K562 (cell line): ENCODE data around the gene ASB14. TPM values are rescaled to one million over a fixed set of nuclear protein-coding genes. Genes with fewer than 3 reads are reported as not detected.

ENCODE experiments used
- ATAC-seq: fragments of 200-7000 bp; cut with Tn5 transposase; 3 replicates; pipeline ENCODE4 v1.9.1; 2020; ENCODE audit warnings: moderate library complexity
- BruUV-seq: library from RNA; stranded (reverse); fragments of 400-500 nt; replicated peaks from 2 replicates; lab custom pipeline; 2021; lab: Mats Ljungman, UMichigan
- CTCF ChIA-PET: fragments of 300-600 bp; formaldehyde crosslinking; extraction: SDS; loops from one replicate; lab custom pipeline; 2021; ENCODE audit warnings: low intra/inter-chr PET ratio; lab: Yijun Ruan, JAX
- POLR2A ChIA-PET: fragments of 300-600, 350-650 bp; sonication (Branson Sonifier 250); formaldehyde crosslinking; extraction: SDS; loops from one replicate; lab custom pipeline; 2021; ENCODE audit warnings: antibody characterized with exemption, inconsistent platforms; lab: Yijun Ruan, JAX
- DNase-seq, 4 experiments: peaks; one replicate each; pipeline versions ENCODE4 v3.0.0 to v3.0.0-alpha.2; 2011 to 2018; ENCODE audit warnings: low spot score in 3 of 4, mixed read lengths in 3 of 4; ENCODE audit errors: extremely low read depth in 1 of 4
- FAIRE-seq: peaks from 2 replicates; lab custom pipeline; 2011; peaks lifted over from hg19 to GRCh38; lab: Jason Lieb, UNC
- H2AFZ ChIP-seq: 2 replicates; pipeline ENCODE4 v1.6.0; 2011; ENCODE audit warnings: low read depth, low read length, control low read depth, inconsistent platforms
- H3K27ac ChIP-seq: fragments of 200-600 bp; 3 replicates; pipeline ENCODE4 v1.8.0; 2011; ENCODE audit warnings: low read depth, mild to moderate bottlenecking, control low read depth, inconsistent platforms, low read length, moderate library complexity, mixed read lengths; ENCODE audit errors: extremely low read depth
- H3K27me3 ChIP-seq, 2 experiments: fragments of 300-600 bp in 1 of 2; 2 replicates in 1 of 2; 3 replicates in 1 of 2; pipeline versions ENCODE4 v1.6.0 to v1.8.0; 2011; ENCODE audit warnings: inconsistent platforms in 2 of 2, low read length in 2 of 2, mild to moderate bottlenecking in 1 of 2, mixed read lengths in 1 of 2, moderate library complexity in 1 of 2; ENCODE audit not compliant: control insufficient read depth in 2 of 2, insufficient read depth in 2 of 2
- H3K36me3 ChIP-seq: fragments of 300-600 bp; 3 replicates; pipeline ENCODE4 v1.8.0; 2011; ENCODE audit warnings: mild to moderate bottlenecking, low read length, inconsistent platforms; ENCODE audit not compliant: control insufficient read depth, insufficient read depth
- H3K4me1 ChIP-seq, 2 experiments: fragments of 200-600 bp in 1 of 2; replicated peaks in 1 of 2; 2 replicates in 1 of 2; 3 replicates in 1 of 2; pipeline versions ENCODE4 v1.5.1 to v1.8.0; 2011; ENCODE audit warnings: inconsistent platforms in 2 of 2, low read length in 2 of 2, mild to moderate bottlenecking in 1 of 2, mixed read lengths in 1 of 2, moderate library complexity in 1 of 2; ENCODE audit not compliant: control insufficient read depth in 2 of 2, insufficient read depth in 2 of 2
- H3K4me2 ChIP-seq: 2 replicates; pipeline ENCODE4 v1.6.1; 2011; ENCODE audit warnings: low read length, control low read depth, inconsistent platforms, mixed read lengths; ENCODE audit not compliant: insufficient read depth
- H3K4me3 ChIP-seq: fragments of 200-600 bp; sonication (generic), shearing (Covaris generic); 2 replicates; pipeline ENCODE4 v1.5.1; 2016; ENCODE audit warnings: control low read depth, inconsistent platforms
- H3K79me2 ChIP-seq: fragments of 200-600 bp; 3 replicates; pipeline ENCODE4 v1.8.0; 2011; ENCODE audit warnings: low read length, inconsistent platforms; ENCODE audit not compliant: control insufficient read depth, insufficient read depth
- H3K9ac ChIP-seq, 2 experiments: 2 replicates each; pipeline versions ENCODE4 v1.6.0 to v1.6.1; 2011; ENCODE audit warnings: low read depth in 2 of 2, low read length in 2 of 2, control low read depth in 1 of 2, inconsistent platforms in 1 of 2, mild to moderate bottlenecking in 1 of 2, mixed read lengths in 1 of 2; ENCODE audit not compliant: insufficient read depth in 1 of 2
- H3K9me1 ChIP-seq: one replicate; pipeline ENCODE4 v1.6.0; 2011; ENCODE audit warnings: inconsistent platforms, mild to moderate bottlenecking, low read length, moderate library complexity; ENCODE audit not compliant: control insufficient read depth, insufficient read depth
- H3K9me3 ChIP-seq: replicated peaks from 2 replicates; pipeline ENCODE4 v1.5.1; 2011; ENCODE audit warnings: low read depth, low read length, inconsistent platforms; ENCODE audit not compliant: control insufficient read depth, insufficient read depth
- H4K20me1 ChIP-seq: replicated peaks from 2 replicates; pipeline ENCODE4 v1.6.1; 2011; ENCODE audit warnings: low read length, inconsistent platforms, mixed read lengths; ENCODE audit not compliant: control insufficient read depth, insufficient read depth
- FOS ChIP-seq: IDR thresholded peaks from 3 replicates; pipeline ENCODE4 v1.6.1; 2011; ENCODE audit not compliant: insufficient read length; ENCODE audit errors: extremely low read depth
- HMBOX1 ChIP-seq: sonication (generic); IDR thresholded peaks from 2 replicates; pipeline ENCODE4 v1.6.1; 2016
- KLF1 ChIP-seq: fragments of 450-650 bp; IDR thresholded peaks from 2 replicates; pipeline ENCODE4 v1.6.1; 2016; ENCODE audit warnings: missing genetic modification characterization, missing compliant biosample characterization
- NFYB ChIP-seq: IDR thresholded peaks from 2 replicates; pipeline ENCODE4 v1.6.1; 2011; ENCODE audit warnings: mild to moderate bottlenecking, moderate library complexity; ENCODE audit not compliant: insufficient read length; ENCODE audit errors: extremely low read depth
- NR2C1 ChIP-seq, 2 experiments: fragments of 450-650 bp; IDR thresholded peaks; 2 replicates each; pipeline ENCODE4 v1.6.1; 2017; ENCODE audit warnings: mild to moderate bottlenecking in 2 of 2, antibody characterized with exemption in 1 of 2, inconsistent platforms in 1 of 2, missing compliant biosample characterization in 1 of 2, missing genetic modification characterization in 1 of 2
- SREBF2 ChIP-seq: sonication (generic); formaldehyde crosslinking; IDR thresholded peaks from 2 replicates; pipeline ENCODE4 v1.4.0; 2020; ENCODE audit warnings: mild to moderate bottlenecking, missing genetic modification reagents
- TCF3 ChIP-seq: sonication (generic); formaldehyde crosslinking; IDR thresholded peaks from 2 replicates; pipeline ENCODE4 v1.4.0; 2020; ENCODE audit warnings: mild to moderate bottlenecking, missing genetic modification reagents
- U2AF2 ChIP-seq: fragments of 200-400 bp; formaldehyde crosslinking; optimal IDR thresholded peaks from 2 replicates; pipeline ENCODE3; 2017; ENCODE audit warnings: low read depth, mild to moderate bottlenecking, low read length
- UBTF ChIP-seq, 2 experiments: IDR thresholded peaks; 2 replicates each; pipeline ENCODE4 v1.6.1; 2012; ENCODE audit warnings: improper control_type of control experiment in 2 of 2, low read depth in 2 of 2, low read length in 2 of 2, borderline replicate concordance in 1 of 2
- ZNF589 ChIP-seq: fragments of 200-800 bp; sonication (Bioruptor generic); IDR thresholded peaks from 2 replicates; pipeline ENCODE4 v1.6.1; 2016; ENCODE audit warnings: low read depth, missing genetic modification characterization, missing compliant biosample characterization
- ZNF644 ChIP-seq: fragments of 200-800 bp; sonication (Bioruptor generic); IDR thresholded peaks from 2 replicates; pipeline ENCODE4 v1.6.1; 2016; ENCODE audit warnings: low read depth, missing genetic modification characterization, missing compliant biosample characterization
- WGBS: fragments of 100-300 bp; shearing (Covaris generic); methylation state at CpG from one replicate; pipeline ENCODE4 v1.1.6; 2016; ENCODE audit warnings: low coverage, mixed read lengths; ENCODE audit not compliant: insufficient coverage; ENCODE audit errors: missing lambda C conversion rate; 5-methylcytosine and 5-hydroxymethylcytosine counted together
- in situ Hi-C: fragments of 300-500 bp; cut with MboI; formaldehyde crosslinking; loops from 4 replicates; pipeline ENCODE4 v1.15.0; 2018; ENCODE audit warnings: inconsistent platforms, mixed read lengths
- intact Hi-C: fragments of 100-400 bp; cut with micrococcal nuclease; formaldehyde crosslinking; loops from 2 replicates; pipeline ENCODE4 v1.14.2; 2022
- polyA plus RNA-seq, 8 experiments: library from polyadenylated mRNA; depleted of rRNA in 4 of 8; stranded (reverse) in 5 of 8; unstranded in 3 of 8; fragments of >200 nt; fragmentation: Nextera tagmentation in 2 of 8; fragmentation: Illumina TruSeq in 1 of 8; extraction: Ambion mirVana in 2 of 8; extraction: Trizol in 1 of 8; gene quantifications; 2 replicates each; pipeline versions ENCODE4 v1.2.1 to v1.2.3, GENCODE V29; 2011 to 2014; ENCODE audit warnings: inconsistent platforms in 1 of 8, missing spikeins in 1 of 8
- total RNA-seq, 7 experiments: library from RNA; depleted of rRNA in 6 of 7; stranded (reverse); fragments of >200 nt in 6 of 7; fragmentation: Illumina TruSeq in 2 of 7; extraction: Trizol in 2 of 7; gene quantifications; 2 replicates each; pipeline versions ENCODE4 v1.2.1 to v1.2.3, GENCODE V29; 2011 to 2021; ENCODE audit warnings: low replicate concordance in 1 of 7

ASB14 gene
- total and polyA plus RNA-seq, 9 of the 15 experiments (the other 6 are each of a cell fraction or from before 2014, with no cell fraction given) = 0.01 to 0.07 TPM; not detected in 7

- peaks cover 16 to 23% of the 10 kb centered on the region in 2 experiments; a peak in 4 of 5 replicates for H3K4me1 ChIP-seq
- H4K20me1 ChIP-seq = peaks cover 11% of the 10 kb centered on the region; the same call in 1 of the 2 replicates
- no peaks in the 10 kb centered on the region for H3K9me3 ChIP-seq
- intact Hi-C loops = loop anchor here (2.0 kb wide), 1 partner anchor 55 kb away; no protein-coding TSS in a partner anchor
- H3K27ac ChIP-seq = no peak overlapping the region; the same call in 2 of the 3 replicates
- no peaks in the 10 kb centered on the region for H3K9me1 ChIP-seq
- no peak overlapping the region for H3K4me2 ChIP-seq
- CTCF ChIA-PET = interaction anchor here (0.7 kb wide), 1 partner anchor 51 kb away, joined by 3 read pairs; no protein-coding TSS in a partner anchor
- FAIRE-seq = no peak
- ATAC-seq = no peak
- POLR2A ChIA-PET = interaction anchor here (2.0 kb wide), 1 partner anchor 11 kb away, joined by 7 read pairs; no protein-coding TSS in a partner anchor
- in situ Hi-C loops = no loop called here
- no peaks in the 10 kb centered on the region for H3K36me3 ChIP-seq
- no peaks in the 10 kb centered on the region for H3K27me3 ChIP-seq
- no peak overlapping the region for H3K4me3 ChIP-seq
- H2AFZ ChIP-seq = peak overlapping the region; percentile 47; the same call in 1 of the 2 replicates
- peaks cover 8% of the 10 kb centered on the region; the same call in 2 of the 3 replicates for H3K79me2 ChIP-seq
- WGBS = 23% methylated on average over 2 of the region's 2 CpGs
- DNase-seq = no peak
- no peak overlapping the region for H3K9ac ChIP-seq
- BruUV-seq = no TSS peak
- no peak for TF ChIP-seq TCF3 (CRISPR knock-in tag)
- no peak for TF ChIP-seq KLF1 (tag)
- TF ChIP-seq FOS = no peak
Measured at GRCh38 chr3:57226176-57226575, 66.3 kb downstream of the ASB14 start.

- no peak overlapping the region for H3K27ac ChIP-seq
- ATAC-seq (no peak), FAIRE-seq (no peak), DNase-seq (no peak)
- BruUV-seq = no TSS peak
- H3K4me3 ChIP-seq = no peak overlapping the region
- ChIA-PET CTCF (no interaction called here), POLR2A (no interaction called here)
- no peak overlapping the region for H2AFZ ChIP-seq
- in situ Hi-C loops = no loop called here
- no peaks in the 10 kb centered on the region for H3K27me3 ChIP-seq
- H3K79me2 ChIP-seq = peaks cover 5% of the 10 kb centered on the region; the same call in 2 of the 3 replicates
- H3K9me3 ChIP-seq = no peaks in the 10 kb centered on the region
- H3K4me2 ChIP-seq = no peak overlapping the region
- peaks cover 16 to 23% of the 10 kb centered on the region in 2 experiments; a peak in 4 of 5 replicates for H3K4me1 ChIP-seq
- no peaks in the 10 kb centered on the region for H3K36me3 ChIP-seq
- TF ChIP-seq SREBF2 (CRISPR knock-in tag) (no peak), ZNF589 (no peak), NR2C1 (IDR thresholded peaks at IDR 0.05) (no peak), NR2C1 (tag; IDR thresholded peaks at IDR 0.05) (no peak), NFYB (no peak), UBTF (IDR thresholded peaks at IDR 0.05; ENCODE audit: borderline replicate concordance in 1 of 2, low read depth in 2 of 2, low read length in 2 of 2) (no peak), ZNF644 (tag) (no peak), HMBOX1 (no peak), U2AF2 (no peak)
- H4K20me1 ChIP-seq = peaks cover 6% of the 10 kb centered on the region; the same call in 1 of the 2 replicates
- 56% methylated on average over 4 of the region's 4 CpGs for WGBS
- intact Hi-C loops = no loop called here
- no peaks in the 10 kb centered on the region for H3K9me1 ChIP-seq
- H3K9ac ChIP-seq = no peak overlapping the region
Measured at GRCh38 chr3:57224856-57225255, 67.6 kb downstream of the ASB14 start.
